NCI-H510A treated with DMSO at 0.1 percent for 48 hours (cell line): Measurements from ENCODE around the gene RIPK4.

ENCODE experiments used
- DNase-seq: peaks from one replicate; lab custom pipeline; 2025; lab: John Stamatoyannopoulos, UW

RIPK4 gene

GRCh38 chr21:41691205-41692184 lies 75.4 kb downstream of the RIPK4 start:
- no peak for DNase-seq
